Measurements from ENCODE around the gene PLCXD3. TPM values are rescaled to one million over a fixed set of nuclear protein-coding genes. Genes with fewer than 3 reads are reported as not detected.

Gene PLCXD3
- total and polyA plus RNA-seq, 2 of the 4 experiments (the other 2 are of a cell fraction): under 0.01 to 0.02 TPM

GRCh38 chr5:41524174-41524573 lies 13.8 kb upstream of the PLCXD3 start:
- H4K5ac ChIP-seq (ENCODE audit: low read depth, low read length): no peak overlapping the region
- no peak overlapping the region for H2AK9ac ChIP-seq (replicated peaks; ENCODE audit: low read depth, low read length, poor library complexity)
- peaks cover 3% of the 10 kb centered on the region; the same call in 1 of the 2 replicates for H3K4me1 ChIP-seq (ENCODE audit: control insufficient read depth, insufficient read depth, low read length)
- H2BK15ac ChIP-seq (ENCODE audit: low read depth, low read length): no peak overlapping the region
- no peaks in the 10 kb centered on the region for H3K36me3 ChIP-seq (ENCODE audit: control insufficient read depth, insufficient read depth, low read length)
- no peak overlapping the region for H3K56ac ChIP-seq (ENCODE audit: extremely low read depth, insufficient read depth, low read length)
- H3K4me2 ChIP-seq (ENCODE audit: low read depth, low read length): no peak overlapping the region
- no peak overlapping the region for H3K4ac ChIP-seq (ENCODE audit: low read depth, low read length)
- ChIA-PET POLR2A (ENCODE audit: unreplicated experiment) (no interaction called here), CTCF (no interaction called here)
- no peak overlapping the region for H3K23ac ChIP-seq (ENCODE audit: low read depth, low read length)
- no peak overlapping the region for H2BK120ac ChIP-seq (ENCODE audit: low read depth, low read length)
- H3K79me1 ChIP-seq (ENCODE audit: low read depth in 1 of 2, low read length in 2 of 2): no peaks in the 10 kb centered on the region
- TF ChIP-seq CTCF (conservative IDR thresholded peaks at IDR 0.05; ENCODE audit: low read depth, low read length) (no peak), RAD21 (IDR thresholded peaks at IDR 0.05; ENCODE audit: low read length) (peak; percentile 27; the same call in 1 of the 2 replicates), USF2 (IDR thresholded peaks at IDR 0.05; ENCODE audit: low read depth, low read length) (no peak), MAFK (IDR thresholded peaks at IDR 0.05; ENCODE audit: low read depth, low read length) (no peak), SMC3 (IDR thresholded peaks at IDR 0.05; ENCODE audit: low read depth, low read length) (no peak)
- H2AFZ ChIP-seq (replicated peaks; ENCODE audit: low read length, poor library complexity): no peak overlapping the region
- dilution Hi-C loops (cut with HindIII; ENCODE audit: low sequenced_read_pairs, unreplicated experiment) (no loop called here), in situ Hi-C loops (cut with MboI; ENCODE audit: low sequenced_read_pairs) (no loop called here), intact Hi-C loops (cut with micrococcal nuclease) (loop anchor here (5.0 kb wide), 1 partner anchor 622 kb away; no protein-coding TSS in a partner anchor)
- no peak overlapping the region for H2AK5ac ChIP-seq (ENCODE audit: low read depth, low read length)
- H2BK5ac ChIP-seq (ENCODE audit: low read depth, low read length, poor library complexity, severe bottlenecking): no peak overlapping the region
- H4K8ac ChIP-seq (ENCODE audit: low read depth in 2 of 2, low read length in 2 of 2): no peak overlapping the region
- ATAC-seq (ENCODE audit: low read depth): no peak
- H3K9ac ChIP-seq (ENCODE audit: low read depth, low read length): no peak overlapping the region
- H3K18ac ChIP-seq (ENCODE audit: low read depth, low read length): no peak overlapping the region
- no peak for DNase-seq
- H3K9me1 ChIP-seq (ENCODE audit: insufficient read depth, low read length): no peaks in the 10 kb centered on the region
- H3K4me3 ChIP-seq (ENCODE audit: insufficient read depth, low read depth, low read length): no peak overlapping the region
- H4K20me1 ChIP-seq (ENCODE audit: insufficient read depth, low read length): no peaks in the 10 kb centered on the region
- BruUV-seq (replicated peaks): no TSS peak
- H4K91ac ChIP-seq (ENCODE audit: insufficient read depth, low read depth, low read length): no peak overlapping the region
- no peak overlapping the region for H2BK20ac ChIP-seq (ENCODE audit: low read depth, low read length)
- H3K27me3 ChIP-seq (ENCODE audit: control insufficient read depth, insufficient read depth, low read length): no peaks in the 10 kb centered on the region
- no peak overlapping the region for H3K27ac ChIP-seq (ENCODE audit: insufficient read depth, low read length)
- no peaks in the 10 kb centered on the region for H3K9me3 ChIP-seq (ENCODE audit: control insufficient read depth, insufficient read depth, low read length)
- no peak overlapping the region for H3K14ac ChIP-seq (replicated peaks; ENCODE audit: low read depth, low read length)

Measured in IMR-90 (cell line).